Retina (tissue), 1 donor: Measurements from ENCODE around the gene VWA5B1.
A peak's percentile ranks its signal among the peaks of the same experiment; 100 is the strongest.
"Not testable (repeated sequence)": the region's sequence is repeated elsewhere in the genome, so short reads cannot be mapped to it uniquely, and the experiment has no call there.

Source experiments
- DNase-seq: peaks from one replicate; pipeline ENCODE4 v3.0.0-alpha.2; 2016

Gene VWA5B1

GRCh38 chr1:20281801-20282200 lies 8.9 kb upstream of the VWA5B1 start:
- DNase-seq, result no peak

- DNase-seq, result no peak
These were observed 8.1 kb upstream of the VWA5B1 start for GRCh38 chr1:20282533-20282932.

- no peak for DNase-seq
These were observed 6.6 kb upstream of the VWA5B1 start for GRCh38 chr1:20284046-20284445.

- DNase-seq, result no peak
These were observed 6.0 kb upstream of the VWA5B1 start for GRCh38 chr1:20284625-20285024.

- no peak for DNase-seq
These were observed 5.2 kb upstream of the VWA5B1 start for GRCh38 chr1:20285510-20285909.

- not testable (repeated sequence) for DNase-seq
These were observed 3.0 kb upstream of the VWA5B1 start for GRCh38 chr1:20287696-20288095.

- DNase-seq, result peak; percentile 64
These were observed 990 bp downstream of the VWA5B1 start for GRCh38 chr1:20291645-20292084.

- DNase-seq, result no peak
These were observed 8.0 kb downstream of the VWA5B1 start for GRCh38 chr1:20298626-20299025.

GRCh38 chr1:20301463-20302107 lies 10.9 kb downstream of the VWA5B1 start:
- DNase-seq, result no peak

GRCh38 chr1:20302108-20302471 lies 11.4 kb downstream of the VWA5B1 start:
- DNase-seq, result no peak

- no peak for DNase-seq
These were observed 16.4 kb downstream of the VWA5B1 start for GRCh38 chr1:20307026-20307425.

GRCh38 chr1:20308569-20308968 lies 17.9 kb downstream of the VWA5B1 start:
- DNase-seq, result no peak

- DNase-seq, result no peak
These were observed 20.6 kb downstream of the VWA5B1 start for GRCh38 chr1:20311289-20311688.

GRCh38 chr1:20312310-20312709 lies 21.6 kb downstream of the VWA5B1 start:
- no peak for DNase-seq

- DNase-seq, result no peak
These were observed 22.1 kb downstream of the VWA5B1 start for GRCh38 chr1:20312818-20313217.

- DNase-seq, result no peak
These were observed 26.8 kb downstream of the VWA5B1 start for GRCh38 chr1:20317471-20317870.

- DNase-seq, result no peak
These were observed 27.8 kb downstream of the VWA5B1 start for GRCh38 chr1:20318521-20318920.

- no peak for DNase-seq
These were observed 28.3 kb downstream of the VWA5B1 start for GRCh38 chr1:20318971-20319370.

- DNase-seq, result no peak
These were observed 29.0 kb downstream of the VWA5B1 start for GRCh38 chr1:20319456-20320220.

GRCh38 chr1:20320704-20321103 lies 30.0 kb downstream of the VWA5B1 start:
- no peak for DNase-seq

- no peak for DNase-seq
These were observed 30.9 kb downstream of the VWA5B1 start for GRCh38 chr1:20321573-20321972.

GRCh38 chr1:20322081-20322824 lies 31.6 kb downstream of the VWA5B1 start:
- no peak for DNase-seq

- DNase-seq, result no peak
These were observed 32.3 kb downstream of the VWA5B1 start for GRCh38 chr1:20322825-20323612.
